NCI-H345 treated with DMSO at 0.1 percent for 48 hours (cell line): ENCODE data around the gene PTBP3.
"Not testable (repeated sequence)": the region's sequence is repeated elsewhere in the genome, so short reads cannot be mapped to it uniquely, and the experiment has no call there.

ENCODE experiments used
- DNase-seq: peaks from one replicate; lab custom pipeline; 2025; ENCODE audit not compliant: unreplicated experiment; lab: John Stamatoyannopoulos, UW

Gene PTBP3

DNA sequence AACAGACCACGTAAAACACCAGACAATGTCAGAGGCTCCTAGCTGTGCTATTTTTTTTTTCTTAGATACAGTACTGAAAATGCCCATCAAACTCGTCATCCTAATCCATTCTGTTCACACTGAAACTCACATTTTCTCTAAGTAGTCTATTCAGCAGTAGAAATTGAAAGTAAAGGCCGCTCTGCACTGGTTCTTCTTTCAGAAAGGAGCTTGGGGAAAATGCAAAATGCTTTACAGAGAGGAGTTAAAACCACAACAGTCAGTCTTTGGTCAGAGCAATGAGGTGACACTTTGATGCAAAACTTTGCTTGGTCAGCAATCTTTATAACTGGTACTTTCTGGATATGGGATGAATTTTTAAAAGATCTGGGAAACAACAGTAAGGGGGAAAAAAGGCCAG is 114.5 kb downstream of the PTBP3 start:
- DNase-seq: no peak

DNA sequence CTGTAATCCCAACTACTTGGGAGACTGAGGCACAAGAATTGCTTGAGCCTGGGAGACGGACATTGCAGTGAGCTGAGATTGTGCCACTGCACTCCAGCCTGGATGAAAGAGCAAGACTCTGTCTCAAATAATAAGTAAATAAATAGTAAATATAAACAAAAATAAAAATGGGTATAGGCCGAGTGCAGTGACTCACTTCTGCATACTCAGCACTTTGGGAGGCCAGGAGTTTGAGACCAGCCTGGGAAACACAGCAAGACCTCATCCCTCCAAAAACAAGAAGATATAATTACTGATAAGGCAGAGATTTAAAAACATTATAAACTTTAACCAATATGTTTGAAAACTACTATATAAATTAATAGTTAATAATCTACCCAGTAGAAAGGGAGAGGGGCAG is 120.5 kb downstream of the PTBP3 start:
- no peak for DNase-seq

DNA sequence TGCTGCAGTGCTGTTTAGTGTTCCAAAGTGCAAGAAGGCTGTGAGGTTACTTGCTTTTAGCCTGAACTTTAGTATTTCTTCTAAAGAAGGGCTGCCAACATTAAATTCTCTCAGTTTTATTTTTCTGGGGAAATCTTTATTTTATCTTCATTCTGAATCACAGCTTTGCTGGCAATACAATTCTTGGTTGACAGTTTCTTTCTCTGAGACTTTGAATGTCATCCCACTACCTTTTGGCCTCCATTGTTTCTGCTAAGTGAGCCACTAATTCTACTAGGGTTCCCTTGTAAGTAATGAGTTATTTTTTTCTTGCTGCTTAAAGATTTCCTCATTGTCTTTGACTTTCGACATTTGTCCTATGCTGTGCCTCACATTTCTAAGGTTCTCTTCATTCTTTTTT is 126.0 kb downstream of the PTBP3 start:
- DNase-seq: no peak

DNA sequence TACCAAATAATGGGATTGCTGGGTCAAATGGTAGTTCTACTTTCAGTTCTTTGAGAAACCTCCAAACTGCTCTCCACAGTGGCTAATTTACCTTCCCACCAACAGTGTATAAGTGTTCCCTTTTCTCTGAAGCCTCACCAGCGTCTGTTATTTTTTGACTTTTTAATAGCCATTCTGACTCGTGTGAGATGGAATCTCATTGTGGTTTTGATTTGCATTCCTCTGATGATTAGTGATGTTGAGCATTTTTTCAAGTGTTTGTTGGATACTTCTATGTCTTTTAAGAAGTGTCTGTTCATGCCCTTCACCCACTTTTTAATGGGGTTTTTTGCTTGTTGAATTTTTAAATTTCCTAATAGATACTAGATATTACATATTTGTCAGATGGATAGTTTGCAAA is 129.9 kb downstream of the PTBP3 start:
- no peak for DNase-seq

DNA sequence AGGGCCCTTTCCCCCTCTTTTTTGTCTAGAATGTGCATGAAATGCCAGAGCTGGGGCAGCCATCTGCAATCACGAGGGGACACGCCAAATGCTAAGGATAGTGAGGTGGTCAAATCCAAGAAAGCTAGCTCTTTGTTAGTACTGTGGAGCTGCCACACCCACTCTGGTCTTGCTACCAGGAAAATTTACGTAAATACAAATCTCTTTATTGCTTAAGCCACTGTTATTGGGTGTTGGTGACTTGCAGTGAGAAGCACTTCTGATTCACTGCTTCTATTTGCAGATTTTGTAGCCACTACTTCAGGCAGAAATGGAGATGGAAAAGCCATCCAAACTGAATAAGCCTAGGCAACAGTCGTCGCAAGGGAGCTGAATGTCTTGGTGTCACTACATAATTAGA is 132.7 kb downstream of the PTBP3 start:
- DNase-seq: no peak

DNA sequence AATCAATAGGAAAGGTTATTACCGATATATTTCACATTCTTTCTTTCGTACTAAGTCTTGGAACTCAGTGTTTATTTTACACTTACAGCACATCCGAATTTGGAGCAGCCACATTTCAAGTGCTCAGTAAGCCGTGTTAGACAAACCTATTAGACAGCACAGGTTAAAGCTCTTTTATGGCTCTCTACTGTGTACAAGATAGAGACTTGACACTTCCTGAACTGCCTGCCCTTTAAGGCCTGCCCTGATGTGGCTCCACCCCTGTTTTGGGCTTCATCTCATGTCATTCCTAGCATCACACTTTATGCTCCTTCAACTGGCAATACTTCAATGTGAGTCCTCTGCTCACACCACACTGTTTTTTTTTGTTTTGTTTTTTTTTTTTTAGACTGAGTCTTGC is 134.8 kb downstream of the PTBP3 start:
- no peak for DNase-seq

DNA sequence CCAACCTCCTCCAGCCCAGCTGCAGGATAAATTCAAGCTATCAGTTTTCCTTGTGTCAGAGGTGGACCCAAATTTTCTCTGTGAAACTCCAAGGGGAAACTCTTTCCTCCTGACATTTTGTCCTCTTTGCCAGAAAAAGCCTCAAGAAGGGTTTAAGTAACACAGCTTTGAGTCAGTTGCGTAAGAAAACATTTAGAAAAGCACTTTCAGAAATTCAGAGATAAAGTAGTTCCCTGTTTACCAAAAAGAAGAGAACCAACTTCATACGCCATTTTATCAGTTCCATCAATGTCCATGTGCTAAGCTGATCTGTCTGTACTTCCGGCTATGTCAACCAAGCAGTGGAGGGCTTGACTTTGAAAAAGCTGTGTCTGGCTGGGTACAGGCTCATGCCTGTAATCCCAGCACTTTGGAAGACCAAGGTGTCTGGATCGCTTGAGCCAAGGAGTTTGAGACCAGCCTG is 138.4 kb downstream of the PTBP3 start:
- no peak for DNase-seq

DNA sequence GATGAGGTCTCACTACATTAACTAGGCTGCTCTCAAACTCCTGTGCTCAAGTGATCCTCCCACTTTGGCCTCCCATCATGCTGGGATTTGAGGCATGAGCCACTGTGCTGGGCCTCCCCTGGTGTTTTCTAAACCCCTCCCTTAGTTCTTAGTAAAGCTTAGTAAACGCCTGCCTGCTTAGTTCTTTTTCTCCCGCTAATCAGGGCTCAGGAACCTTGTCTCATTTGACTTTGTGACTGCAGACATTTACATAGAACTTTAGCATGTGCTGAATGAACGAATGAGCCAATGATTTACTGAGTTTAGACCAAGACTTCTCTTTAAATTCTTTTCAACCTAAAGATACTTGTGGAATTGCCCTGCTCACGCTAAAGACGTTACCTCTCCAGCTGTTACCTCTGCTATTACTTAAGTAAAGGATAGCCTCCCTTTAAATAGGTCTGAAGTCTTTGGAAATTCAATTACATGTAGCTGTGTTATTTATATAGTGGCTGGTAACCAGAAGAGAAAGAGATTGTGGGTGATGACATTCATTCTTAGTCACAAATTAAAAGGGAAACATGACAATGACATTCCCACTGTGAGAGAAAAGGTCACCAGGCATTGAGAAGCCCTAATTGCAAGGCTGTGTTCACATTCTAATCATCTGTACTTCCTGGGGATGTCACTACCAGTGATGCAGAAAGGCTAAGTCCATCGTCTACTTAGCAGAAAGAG is 139.7 kb downstream of the PTBP3 start:
- no peak for DNase-seq

DNA sequence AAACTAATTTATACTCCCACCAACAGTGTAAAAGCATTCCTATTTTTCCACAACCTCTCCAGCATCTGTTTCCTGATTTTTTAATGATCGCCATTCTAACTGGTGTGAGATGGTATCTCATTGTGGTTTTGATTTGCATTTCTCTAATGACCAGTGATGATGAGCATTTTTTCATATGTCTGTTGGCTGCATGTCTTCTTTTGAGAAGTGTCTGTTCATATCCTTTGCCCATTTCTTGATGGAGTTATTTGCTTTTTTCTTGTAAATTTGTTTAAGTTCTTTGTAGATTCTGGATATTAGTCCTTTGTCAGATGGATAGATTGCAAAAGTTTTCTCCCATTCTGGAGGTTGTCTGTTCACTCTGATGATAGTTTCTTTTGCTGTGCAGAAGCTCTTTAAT is 143.1 kb downstream of the PTBP3 start:
- DNase-seq: not testable (repeated sequence)

DNA sequence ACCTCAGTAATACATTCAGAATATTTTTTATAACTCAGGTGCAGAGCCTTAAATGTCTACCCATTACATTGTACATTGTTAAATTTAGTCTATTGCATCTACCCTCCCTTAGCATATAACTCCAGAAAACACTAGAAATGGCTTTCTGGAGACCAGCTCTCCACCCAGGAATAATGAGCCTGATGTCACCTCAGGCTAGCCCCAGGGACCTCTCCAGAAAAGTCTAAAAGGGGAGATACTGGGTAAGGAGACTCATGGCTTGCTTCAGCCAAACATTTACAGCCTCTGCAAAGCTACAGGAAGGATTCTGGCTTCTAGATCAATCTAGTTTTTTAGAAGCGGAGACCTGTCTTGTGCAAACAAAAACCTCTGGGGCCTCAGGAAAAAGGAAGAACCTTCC is 144.5 kb downstream of the PTBP3 start:
- no peak for DNase-seq

DNA sequence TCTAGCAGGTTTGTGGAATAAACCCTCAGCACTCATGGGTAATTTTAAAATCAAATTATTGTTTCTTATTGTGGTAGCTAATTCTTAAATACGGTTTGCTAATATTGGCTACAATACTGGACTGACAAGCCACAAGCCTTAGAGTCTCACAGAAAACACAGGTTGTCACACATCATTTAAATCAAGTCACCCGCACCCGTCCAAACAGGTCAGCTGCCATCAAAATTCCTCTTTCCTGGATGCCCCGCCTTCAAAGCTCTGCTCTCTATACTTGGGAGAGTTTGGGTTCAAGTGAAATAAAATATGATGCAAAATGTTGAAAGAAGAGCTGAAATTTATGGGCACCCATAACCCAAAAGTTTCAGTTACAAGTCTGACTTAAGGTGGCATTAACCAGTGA is 146.0 kb downstream of the PTBP3 start:
- DNase-seq: no peak

DNA sequence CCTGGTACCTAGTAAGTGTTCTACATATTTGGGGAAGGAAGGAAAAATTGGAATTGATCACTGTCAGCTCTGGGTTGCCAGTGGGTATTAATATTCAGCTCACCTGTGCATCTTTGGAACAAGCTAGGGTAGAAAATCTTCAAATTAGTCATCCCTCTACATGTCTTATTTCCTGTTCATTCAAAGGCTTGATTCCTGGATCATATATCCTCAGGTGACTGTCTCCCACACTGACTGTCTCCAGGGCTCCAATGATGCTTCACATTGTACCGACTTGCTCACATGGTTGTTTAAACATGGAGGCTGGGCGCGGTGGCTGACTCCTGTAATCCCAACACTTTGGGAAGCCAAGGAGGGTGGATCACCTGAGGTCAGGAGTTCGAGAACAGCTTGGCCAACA is 146.7 kb downstream of the PTBP3 start:
- no peak for DNase-seq

DNA sequence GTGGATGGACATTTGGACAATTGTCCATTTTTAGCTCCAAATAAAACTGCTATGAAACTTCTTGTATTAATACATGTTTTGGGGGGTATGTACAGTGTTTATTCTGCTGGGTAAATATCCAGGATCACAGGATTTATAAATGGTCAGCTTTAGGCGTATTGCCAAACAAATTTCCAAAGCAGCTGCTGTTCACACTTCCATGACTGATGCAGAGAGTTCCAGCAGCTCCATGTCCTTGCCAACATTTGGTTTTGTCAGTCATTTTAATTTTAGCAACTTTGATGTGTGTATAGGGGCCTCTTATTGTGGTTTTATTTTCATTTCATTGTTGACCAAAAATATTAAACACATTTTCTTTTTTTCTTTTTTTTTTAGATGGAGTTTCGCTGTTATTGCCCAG is 148.5 kb downstream of the PTBP3 start:
- DNase-seq: no peak

DNA sequence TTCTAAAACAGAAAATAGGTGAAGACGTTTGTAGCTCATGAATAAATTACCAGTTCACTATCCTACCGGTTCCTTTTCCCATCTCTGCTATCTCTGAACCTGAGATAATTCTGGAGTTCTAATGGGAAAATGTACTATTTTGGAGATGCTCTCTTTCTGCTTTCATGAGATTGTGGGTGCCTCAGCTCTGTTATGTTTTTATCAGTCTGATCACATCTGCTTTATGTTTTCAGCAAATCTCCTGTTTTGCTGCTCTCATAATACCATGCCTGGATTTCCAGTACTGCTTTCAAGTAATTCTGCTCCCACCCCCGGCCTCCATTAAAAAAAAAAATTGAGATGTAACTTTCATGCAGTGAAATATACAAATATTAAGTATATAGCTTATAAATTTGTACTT is 149.2 kb downstream of the PTBP3 start:
- no peak for DNase-seq

DNA sequence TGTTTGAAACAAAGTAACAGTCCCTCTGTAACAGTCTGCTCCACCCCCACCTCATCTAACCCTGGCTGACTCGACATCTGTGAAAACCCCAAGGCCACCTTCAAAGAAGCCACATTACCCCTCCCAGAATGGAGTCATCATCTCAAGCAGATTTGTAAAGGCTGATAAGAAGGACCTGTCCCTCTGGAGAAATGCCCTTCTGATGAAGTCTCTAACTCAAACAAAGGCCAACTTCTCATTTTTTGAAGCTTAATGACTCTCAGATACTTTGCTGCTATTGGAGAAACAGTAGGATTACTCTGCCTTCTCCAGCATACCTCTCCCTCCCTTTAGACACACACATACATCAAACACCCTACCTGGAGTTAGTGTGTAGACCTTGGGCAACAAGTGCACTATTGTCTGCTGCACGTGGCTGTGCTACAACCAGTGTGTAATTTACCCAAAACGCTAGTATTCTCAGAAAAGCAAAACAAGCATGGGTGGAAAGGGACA is 153.0 kb downstream of the PTBP3 start:
- DNase-seq: no peak

DNA sequence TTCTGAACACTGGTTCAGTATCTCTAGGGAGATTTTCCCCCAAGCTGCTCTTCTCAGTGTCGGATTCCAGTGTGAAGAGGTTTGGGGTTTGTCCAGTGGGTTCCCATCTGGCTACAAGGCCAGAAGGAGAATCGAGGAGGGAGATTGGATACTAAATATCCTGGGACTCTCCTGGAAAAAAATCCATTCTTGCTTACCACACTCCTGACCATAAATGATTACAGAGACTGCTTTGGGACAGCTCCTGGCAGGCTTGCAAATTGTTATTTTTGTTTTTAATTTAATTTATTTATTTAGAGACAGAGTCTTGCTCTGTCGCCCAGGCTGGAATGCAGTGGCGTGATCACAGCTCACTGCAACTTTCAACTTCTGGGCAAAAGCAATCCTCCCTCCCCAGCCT is 153.6 kb downstream of the PTBP3 start:
- no peak for DNase-seq

DNA sequence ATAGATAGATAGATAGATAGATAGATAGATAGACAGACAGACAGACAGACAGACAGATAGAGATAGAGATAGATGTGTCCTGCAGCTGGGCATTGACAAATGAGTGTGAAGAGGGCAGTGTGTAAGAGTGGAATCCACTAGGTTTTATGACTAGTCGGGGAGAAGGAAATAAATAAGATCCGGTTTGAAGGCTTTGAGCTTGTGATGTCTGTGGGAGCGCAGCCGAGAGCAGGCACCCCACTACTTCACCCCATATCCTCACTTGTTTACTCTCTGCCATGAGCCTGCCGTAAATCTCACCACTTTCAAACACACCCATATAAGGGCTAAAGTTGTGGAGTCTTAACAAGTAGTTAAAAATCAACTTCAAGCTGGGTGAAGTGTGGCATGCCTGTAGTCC is 156.9 kb downstream of the PTBP3 start:
- DNase-seq: no peak

DNA sequence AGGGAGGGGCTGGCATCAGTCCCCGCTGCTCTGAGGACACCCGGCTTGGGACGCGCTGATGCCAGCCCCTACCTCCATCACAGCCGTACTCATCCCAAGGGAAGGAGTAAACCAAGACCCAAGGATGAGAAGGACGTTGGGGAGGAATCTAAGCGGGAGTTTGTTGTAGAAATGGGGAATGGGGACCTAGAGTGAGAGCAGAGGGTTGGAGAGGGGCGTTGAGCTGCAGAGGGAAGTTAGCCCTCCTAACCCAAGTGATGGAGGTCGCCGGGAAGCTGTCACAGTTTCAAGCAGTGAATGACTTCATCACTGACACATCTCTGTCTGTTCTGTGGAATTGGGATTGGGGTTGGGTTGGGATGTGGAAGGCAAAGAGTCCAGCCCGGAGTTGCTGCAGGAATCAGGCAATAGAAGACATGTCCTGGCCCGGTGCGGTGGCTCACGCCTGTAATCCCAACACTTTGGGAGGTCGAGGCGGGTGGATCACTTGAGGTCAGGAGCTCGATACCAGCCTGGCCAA is 157.6 kb downstream of the PTBP3 start:
- DNase-seq: no peak

DNA sequence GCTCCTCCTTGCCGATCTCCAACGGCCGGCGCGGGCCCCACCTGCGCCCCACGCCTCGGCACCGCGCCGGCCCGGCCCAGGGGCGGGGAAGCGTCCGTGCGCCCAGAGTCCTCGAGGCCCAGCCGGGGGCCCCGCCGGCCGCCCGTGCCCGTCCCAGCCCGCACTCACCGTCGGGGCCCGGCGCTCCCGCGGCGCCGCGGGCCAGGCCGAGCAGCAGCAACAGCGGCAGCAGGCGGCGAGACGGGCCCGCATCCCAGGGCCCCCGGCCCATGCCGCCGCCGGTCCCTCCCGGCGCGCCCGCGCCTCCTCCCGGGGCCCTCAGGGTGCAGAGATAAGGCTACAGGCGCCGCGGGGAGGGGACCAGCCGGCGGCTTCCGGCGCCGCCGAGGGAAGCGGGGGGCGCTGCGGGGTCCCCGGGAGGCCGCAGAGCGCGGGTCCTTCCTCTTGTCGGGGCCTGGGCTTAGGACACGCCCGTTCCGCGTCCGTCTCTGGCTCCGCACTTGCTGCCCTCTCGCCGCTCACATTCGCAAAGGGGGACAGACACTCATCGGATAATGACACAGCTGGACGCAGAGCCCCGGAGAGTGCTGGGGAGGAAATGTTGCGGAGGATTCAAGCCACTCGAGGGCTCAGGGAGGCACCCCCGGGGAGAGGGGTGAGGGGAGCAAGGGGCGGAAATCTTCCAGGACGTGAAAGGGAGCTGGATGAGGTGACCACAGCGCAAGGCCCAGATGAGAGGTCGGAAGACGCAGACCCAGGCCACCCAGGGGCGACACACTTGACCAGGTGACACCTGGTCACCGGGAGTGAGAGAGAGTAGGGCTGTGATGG is 158.2 kb downstream of the PTBP3 start, which contains the start of gene SUSD1:
TSS of gene SUSD1 (minus strand) at position 333 of the 831 bp plus-strand sequence. CDS start at position 271, 62 bp downstream.
- no peak for DNase-seq

DNA sequence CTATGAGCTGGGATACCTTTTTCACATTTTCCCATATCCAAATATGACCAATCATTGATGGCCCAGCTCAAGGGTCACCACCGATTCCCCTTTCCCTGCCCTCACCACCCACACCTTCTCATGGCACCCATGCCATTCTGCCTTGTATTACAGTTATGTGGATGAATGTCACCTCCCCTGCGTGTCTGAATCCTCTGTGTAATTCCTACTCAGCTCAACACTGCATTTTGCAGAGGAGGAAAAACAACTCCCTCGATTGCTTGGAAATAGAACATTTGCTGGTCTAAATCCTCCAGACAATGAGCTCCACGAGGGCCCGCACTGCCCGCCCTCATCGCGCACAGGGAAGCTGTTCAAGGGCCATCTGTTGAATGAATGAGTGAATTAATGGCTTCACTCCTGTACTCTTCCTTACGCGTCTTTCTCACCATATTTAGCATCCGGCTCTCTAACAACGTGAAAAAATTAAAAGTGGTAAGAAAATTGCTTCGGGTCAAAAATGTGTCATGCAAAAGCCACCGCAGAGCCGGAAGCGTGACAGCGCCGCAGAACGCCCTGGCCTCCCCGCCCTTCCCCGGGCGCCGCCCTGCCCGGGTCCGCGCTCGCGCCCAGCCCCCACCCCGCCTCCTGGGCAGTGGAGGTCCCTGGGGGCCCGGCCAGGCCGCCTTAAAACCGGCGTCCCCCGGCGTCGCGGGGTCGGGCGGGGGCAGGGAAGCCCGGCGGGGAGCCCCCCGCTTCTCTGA is 159.0 kb downstream of the PTBP3 start:
- DNase-seq: peak; percentile 40

DNA sequence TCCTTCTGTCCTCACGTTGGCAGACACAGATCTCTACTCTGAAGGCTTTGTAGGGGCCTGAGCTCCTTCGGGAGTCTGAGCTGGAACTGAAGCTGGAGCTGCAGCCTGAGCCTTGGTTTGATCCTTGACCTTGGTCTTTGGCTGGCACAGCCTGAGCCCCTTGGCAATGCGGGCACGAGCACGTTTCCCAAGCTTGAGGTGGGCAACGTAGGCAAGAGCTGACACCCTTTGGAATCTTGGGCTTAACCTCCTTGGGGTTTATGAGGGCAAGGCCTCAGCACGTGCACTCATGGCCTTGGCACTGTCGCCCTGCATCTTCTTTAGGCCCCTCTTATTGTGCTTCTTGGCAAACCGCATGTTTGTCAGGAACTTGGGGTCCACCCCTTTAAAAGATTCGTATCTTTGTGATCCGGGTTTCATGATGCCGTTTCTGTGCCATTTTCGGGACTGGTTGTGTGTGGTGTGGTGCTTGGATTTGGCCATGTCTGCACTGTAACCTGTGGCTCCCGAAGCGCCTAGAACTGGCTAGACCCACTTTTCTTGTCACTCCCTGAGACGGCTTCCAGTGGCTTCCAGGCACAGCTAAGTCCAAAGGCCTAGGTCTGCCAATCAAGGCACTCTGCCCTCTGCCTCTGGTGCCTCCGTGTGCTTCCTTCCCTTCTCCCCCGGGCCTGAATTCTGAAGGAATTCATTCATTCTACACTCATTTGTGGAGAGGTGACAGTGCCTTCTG is 159.8 kb downstream of the PTBP3 start:
- no peak for DNase-seq
